Endothelial cell of umbilical vein (primary cell): ENCODE results near the gene CCDC196. TPM values are rescaled to one million over a fixed set of nuclear protein-coding genes. Genes with fewer than 3 reads are reported as not detected.

ENCODE experiments used
- BruUV-seq: library from RNA; stranded (reverse); fragments of 400-500 nt; replicated peaks from 2 replicates; lab custom pipeline; 2021; lab: Mats Ljungman, UMichigan
- CTCF ChIA-PET: fragments of 300-600, 350-600 bp; sonication (Branson Sonifier 250); formaldehyde crosslinking; loops from one replicate; lab custom pipeline; 2021; ENCODE audit warnings: antibody characterized with exemption, inconsistent platforms; lab: Charles Lee
- POLR2A ChIA-PET: fragments of 300-600, 350-600 bp; sonication (Branson Sonifier 250); formaldehyde crosslinking; loops from one replicate; lab custom pipeline; 2021; ENCODE audit warnings: antibody characterized with exemption, inconsistent platforms; lab: Charles Lee
- DNase-seq: peaks from one replicate; pipeline ENCODE4 v3.0.0-alpha.2; 2011; ENCODE audit warnings: low read depth, low spot score
- FAIRE-seq: peaks from 2 replicates; lab custom pipeline; 2011; peaks lifted over from hg19 to GRCh38; lab: Jason Lieb, UNC
- H2AFZ ChIP-seq: 2 replicates; pipeline ENCODE4 v1.6.0; 2012; ENCODE audit warnings: low read depth, low read length, control low read depth, inconsistent platforms
- H3K27ac ChIP-seq: 2 replicates; pipeline ENCODE4 v1.5.1; 2011; ENCODE audit warnings: low read depth, mild to moderate bottlenecking, control low read depth, low read length, moderate library complexity; ENCODE audit not compliant: insufficient read depth
- H3K27me3 ChIP-seq, 2 experiments: 2 replicates each; pipeline versions ENCODE4 v1.6.0 to v1.6.1; 2011; ENCODE audit warnings: low read length in 2 of 2, mixed read lengths in 1 of 2; ENCODE audit not compliant: control insufficient read depth in 2 of 2, insufficient read depth in 2 of 2
- H3K36me3 ChIP-seq, 2 experiments: 2 replicates in 1 of 2; 3 replicates in 1 of 2; pipeline ENCODE4 v1.5.1; 2011; ENCODE audit warnings: low read length in 2 of 2, mild to moderate bottlenecking in 1 of 2, moderate library complexity in 1 of 2; ENCODE audit not compliant: control insufficient read depth in 2 of 2, insufficient read depth in 2 of 2; ENCODE audit errors: extremely low read depth in 1 of 2
- H3K4me1 ChIP-seq: 3 replicates; pipeline ENCODE4 v1.5.1; 2011; ENCODE audit warnings: mild to moderate bottlenecking, low read length; ENCODE audit not compliant: control insufficient read depth, insufficient read depth; ENCODE audit errors: extremely low read depth
- H3K4me2 ChIP-seq: 2 replicates; pipeline ENCODE4 v1.6.1; 2011; ENCODE audit warnings: low read length, control low read depth, mixed read lengths; ENCODE audit not compliant: insufficient read depth
- H3K4me3 ChIP-seq, 3 experiments: fragments of 200-600 bp in 1 of 3; sonication (generic), shearing (Covaris generic) in 1 of 3; replicated peaks in 1 of 3; 2 replicates each; pipeline ENCODE4 v1.5.1; 2011 to 2016; ENCODE audit warnings: control low read depth in 3 of 3, low read length in 3 of 3, mild to moderate bottlenecking in 2 of 3, inconsistent platforms in 1 of 3, low read depth in 1 of 3, moderate library complexity in 1 of 3; ENCODE audit not compliant: insufficient read depth in 1 of 3
- H3K79me2 ChIP-seq: 2 replicates; pipeline ENCODE4 v1.6.0; 2012; ENCODE audit warnings: low read length, inconsistent platforms; ENCODE audit not compliant: control insufficient read depth, insufficient read depth
- H3K9ac ChIP-seq: replicated peaks from 2 replicates; pipeline ENCODE3; 2011; ENCODE audit warnings: low read length, control low read depth; ENCODE audit not compliant: insufficient read depth; ENCODE audit errors: extremely low read depth
- H3K9me1 ChIP-seq: replicated peaks from 3 replicates; pipeline ENCODE4 v1.6.0; 2011; ENCODE audit warnings: mild to moderate bottlenecking, low read length; ENCODE audit not compliant: control insufficient read depth, insufficient read depth; ENCODE audit errors: extremely low read depth
- H3K9me3 ChIP-seq: replicated peaks from 2 replicates; pipeline ENCODE4 v1.5.1; 2012; ENCODE audit warnings: low read length, inconsistent platforms; ENCODE audit not compliant: control insufficient read depth, insufficient read depth
- H4K20me1 ChIP-seq: replicated peaks from 2 replicates; pipeline ENCODE3; 2011; ENCODE audit warnings: mild to moderate bottlenecking, low read length; ENCODE audit not compliant: control insufficient read depth, insufficient read depth; ENCODE audit errors: extremely low read depth
- EZH2 ChIP-seq: IDR thresholded peaks from 2 replicates; pipeline ENCODE4 v1.6.1; 2012; ENCODE audit warnings: borderline replicate concordance, low read depth, mild to moderate bottlenecking, moderate library complexity, low read length, inconsistent platforms; ENCODE audit not compliant: severe bottlenecking
- FOS ChIP-seq: IDR thresholded peaks from 2 replicates; pipeline ENCODE4 v1.6.1; 2011; ENCODE audit warnings: mild to moderate bottlenecking, low read length, moderate library complexity, borderline replicate concordance; ENCODE audit not compliant: insufficient read depth
- GATA2 ChIP-seq: IDR thresholded peaks from 2 replicates; pipeline ENCODE4 v1.7.0; 2011; ENCODE audit warnings: low read depth, mild to moderate bottlenecking, moderate library complexity, mixed read lengths, low read length; ENCODE audit not compliant: insufficient read length, insufficient read depth
- JUN ChIP-seq: IDR thresholded peaks from 2 replicates; pipeline ENCODE4 v1.6.1; 2011; ENCODE audit warnings: borderline replicate concordance, low read depth; ENCODE audit not compliant: insufficient read length, insufficient read depth
- MYC ChIP-seq: IDR thresholded peaks from one replicate; pipeline ENCODE4 v1.6.1; 2011; ENCODE audit warnings: mild to moderate bottlenecking, low read depth, low read length
- POLR2A ChIP-seq: IDR thresholded peaks from 2 replicates; pipeline ENCODE4 v1.6.1; 2012; ENCODE audit warnings: low read depth, mild to moderate bottlenecking, control low read depth, low read length
- POLR2AphosphoS5 ChIP-seq: IDR thresholded peaks from 2 replicates; pipeline ENCODE4 v1.6.1; 2012; ENCODE audit warnings: low read depth, mild to moderate bottlenecking, control low read depth, low read length, moderate library complexity; ENCODE audit not compliant: insufficient read depth
- dilution Hi-C: fragments of 300-500 bp; cut with MboI; formaldehyde crosslinking; loops from one replicate; pipeline ENCODE4 v1.15.0; 2019; ENCODE audit warnings: low sequenced_read_pairs; ENCODE audit not compliant: extremely low pct_ligation_motif_present
- intact Hi-C: fragments of 100-400 bp; cut with micrococcal nuclease; formaldehyde crosslinking; loops from one replicate; pipeline ENCODE4 v1.10.0; 2022
- polyA plus RNA-seq, 4 experiments: library from polyadenylated mRNA; depleted of rRNA in 3 of 4; stranded (reverse) in 3 of 4; unstranded in 1 of 4; fragments of >200 nt; gene quantifications; 2 replicates each; pipeline versions ENCODE4 v1.2.1 to v1.2.3, GENCODE V29; 2011 to 2012; ENCODE audit warnings: missing spikeins in 1 of 4
- total RNA-seq: library from RNA; stranded (reverse); gene quantifications from 2 replicates; pipeline ENCODE4 v1.2.3, GENCODE V29; 2021
- TF ChIP-seq, protein P1 (sequence below), 2 donors: IDR thresholded peaks; 1 replicate in 1 of 2; 2 replicates in 1 of 2; pipeline ENCODE4 v1.5.1; 2011; ENCODE audit warnings: low read length in 2 of 2, mild to moderate bottlenecking in 2 of 2, moderate library complexity in 2 of 2, control low read depth in 1 of 2, inconsistent platforms in 1 of 2, low read depth in 1 of 2; ENCODE audit not compliant: insufficient read depth in 1 of 2; ENCODE audit errors: extremely low read depth in 1 of 2
- TF ChIP-seq, protein P2 (sequence below): IDR thresholded peaks from 2 replicates; pipeline ENCODE4 v1.6.1; 2011; ENCODE audit not compliant: insufficient read depth, insufficient read length

The CCDC196 gene
- total and polyA plus RNA-seq, 2 donors (not counting 3 experiments of a cell fraction or from before 2014, with no cell fraction given): not detected

DNA sequence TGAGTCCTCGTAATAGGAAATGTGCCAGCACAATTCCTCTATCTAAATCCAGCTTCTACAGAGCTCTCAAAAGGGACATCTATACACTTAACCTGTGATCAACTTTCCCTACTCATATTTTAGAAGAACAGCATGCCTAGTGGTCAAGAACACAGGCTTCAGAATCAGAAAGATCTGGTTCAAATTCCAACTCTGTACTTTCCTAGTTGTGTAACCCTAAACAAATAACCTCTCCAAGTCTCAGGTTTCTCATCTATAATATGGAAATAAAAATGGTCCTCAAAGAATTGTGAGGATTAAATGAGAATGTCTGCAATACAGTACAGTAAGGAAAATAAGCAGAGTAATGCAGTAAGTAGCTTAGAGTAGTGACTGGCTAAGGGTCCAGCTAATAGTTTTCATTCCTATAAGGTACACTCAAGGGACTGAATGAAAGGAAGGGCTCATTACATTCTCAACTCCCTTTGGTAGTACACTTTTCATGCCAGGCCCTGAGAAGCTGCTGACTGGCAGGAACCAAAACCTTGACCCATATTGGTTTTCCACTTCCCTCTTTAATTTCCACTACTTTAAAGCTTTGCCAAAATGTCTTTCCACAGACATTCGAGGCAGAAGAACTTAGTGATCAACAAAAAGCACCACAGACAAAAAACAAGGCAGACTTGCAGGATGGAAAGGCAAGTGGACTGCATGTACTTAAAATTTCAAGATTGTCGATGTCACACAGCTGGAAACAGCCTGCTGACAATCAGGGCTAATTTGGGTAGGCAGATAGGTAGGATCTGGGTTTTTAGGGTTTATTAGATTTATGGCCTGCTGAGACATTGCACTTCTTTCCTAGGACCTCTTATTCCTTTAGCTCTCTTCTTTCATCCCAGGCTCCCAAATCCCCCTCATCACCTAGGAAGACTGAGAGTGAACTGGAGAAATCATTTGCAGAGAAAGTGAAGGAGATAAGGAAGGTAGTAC is 4.3 kb downstream of the CCDC196 start:
- CTCF ChIA-PET: no interaction called here
- FAIRE-seq: no peak
- no TSS peak for BruUV-seq

More for the DNA sequence above, 4.3 kb downstream of the CCDC196 start:
- no peaks in the 10 kb centered on the region for H3K4me1 ChIP-seq
- no peaks in the 10 kb centered on the region for H3K9me1 ChIP-seq
- TF ChIP-seq EZH2 (no peak), GATA2 (no peak), JUN (no peak), POLR2AphosphoS5 (no peak), MYC (no peak), FOS (no peak), POLR2A (no peak)
- TF ChIP-seq, protein P1, sequence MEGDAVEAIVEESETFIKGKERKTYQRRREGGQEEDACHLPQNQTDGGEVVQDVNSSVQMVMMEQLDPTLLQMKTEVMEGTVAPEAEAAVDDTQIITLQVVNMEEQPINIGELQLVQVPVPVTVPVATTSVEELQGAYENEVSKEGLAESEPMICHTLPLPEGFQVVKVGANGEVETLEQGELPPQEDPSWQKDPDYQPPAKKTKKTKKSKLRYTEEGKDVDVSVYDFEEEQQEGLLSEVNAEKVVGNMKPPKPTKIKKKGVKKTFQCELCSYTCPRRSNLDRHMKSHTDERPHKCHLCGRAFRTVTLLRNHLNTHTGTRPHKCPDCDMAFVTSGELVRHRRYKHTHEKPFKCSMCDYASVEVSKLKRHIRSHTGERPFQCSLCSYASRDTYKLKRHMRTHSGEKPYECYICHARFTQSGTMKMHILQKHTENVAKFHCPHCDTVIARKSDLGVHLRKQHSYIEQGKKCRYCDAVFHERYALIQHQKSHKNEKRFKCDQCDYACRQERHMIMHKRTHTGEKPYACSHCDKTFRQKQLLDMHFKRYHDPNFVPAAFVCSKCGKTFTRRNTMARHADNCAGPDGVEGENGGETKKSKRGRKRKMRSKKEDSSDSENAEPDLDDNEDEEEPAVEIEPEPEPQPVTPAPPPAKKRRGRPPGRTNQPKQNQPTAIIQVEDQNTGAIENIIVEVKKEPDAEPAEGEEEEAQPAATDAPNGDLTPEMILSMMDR (IDR thresholded peaks at IDR 0.05; ENCODE audit: extremely low read depth in 1 of 2, insufficient read depth in 1 of 2, low read depth in 1 of 2, low read length in 2 of 2): no peak
- TF ChIP-seq, protein P2, sequence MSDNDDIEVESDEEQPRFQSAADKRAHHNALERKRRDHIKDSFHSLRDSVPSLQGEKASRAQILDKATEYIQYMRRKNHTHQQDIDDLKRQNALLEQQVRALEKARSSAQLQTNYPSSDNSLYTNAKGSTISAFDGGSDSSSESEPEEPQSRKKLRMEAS: no peak
- no peaks in the 10 kb centered on the region for H3K79me2 ChIP-seq
- DNase-seq: no peak
- H3K9ac ChIP-seq: no peak overlapping the region
- H3K36me3 ChIP-seq: no peaks in the 10 kb centered on the region
- H2AFZ ChIP-seq: no peak overlapping the region
- no peaks in the 10 kb centered on the region for H3K9me3 ChIP-seq
- no peak overlapping the region for H3K4me3 ChIP-seq
- POLR2A ChIA-PET: no interaction called here
- intact Hi-C loops: loop anchor here (10.0 kb wide), 1 partner anchor 1214 kb away; the partner anchor contains the start of gene RDH12
- dilution Hi-C loops: no loop called here
- H3K27ac ChIP-seq: no peak overlapping the region
- no peak overlapping the region for H3K4me2 ChIP-seq
- no peaks in the 10 kb centered on the region for H3K27me3 ChIP-seq
- H4K20me1 ChIP-seq: no peaks in the 10 kb centered on the region
